A673 (cell line): ENCODE results near the gene ZNF442. TPM values are rescaled to one million over a fixed set of nuclear protein-coding genes. Genes with fewer than 3 reads are reported as not detected.
"Not testable (repeated sequence)": the region's sequence is repeated elsewhere in the genome, so short reads cannot be mapped to it uniquely, and the experiment has no call there.

Source experiments
- Bru-seq: library from RNA; stranded (reverse); fragments of 400-500 nt; gene quantifications from one replicate; lab custom pipeline; 2021; lab: Mats Ljungman, UMichigan
- BruChase-seq, 2 experiments: library from RNA; stranded (reverse); fragments of 400-500 nt; gene quantifications; one replicate each; lab custom pipeline; 2021; lab: Mats Ljungman, UMichigan
- BruUV-seq: library from RNA; stranded (reverse); fragments of 400-500 nt; replicated peaks from 2 replicates; lab custom pipeline; 2021; lab: Mats Ljungman, UMichigan
- CTCF ChIA-PET: fragments of 300-600 bp; sonication (Branson Sonifier 250); formaldehyde crosslinking; loops from one replicate; lab custom pipeline; 2022; ENCODE audit warnings: antibody characterized with exemption; lab: Charles Lee
- POLR2A ChIA-PET: fragments of 300-600 bp; sonication (Branson Sonifier 250); formaldehyde crosslinking; loops from one replicate; lab custom pipeline; 2022; ENCODE audit warnings: antibody characterized with exemption; ENCODE audit not compliant: low non-redundant PET; lab: Charles Lee
- DNase-seq: peaks from one replicate; pipeline ENCODE4 v3.0.0-alpha.2; 2015; ENCODE audit warnings: low spot score
- H3K27ac ChIP-seq: fragments of 200-600 bp; sonication (generic); 2 replicates; pipeline ENCODE4 v1.5.1; 2016; ENCODE audit warnings: mixed run types, low read depth, mild to moderate bottlenecking, mixed read lengths, antibody characterized with exemption, low read length; ENCODE audit not compliant: poor library complexity, severe bottlenecking
- H3K27me3 ChIP-seq: fragments of 200-600 bp; sonication (generic); replicated peaks from 2 replicates; pipeline ENCODE4 v1.6.1; 2017; ENCODE audit warnings: mixed run types, low read depth, mild to moderate bottlenecking, mixed read lengths, antibody characterized with exemption, low read length; ENCODE audit not compliant: insufficient read depth, poor library complexity
- H3K36me3 ChIP-seq: fragments of 200-600 bp; sonication (generic); 2 replicates; pipeline ENCODE4 v1.6.1; 2016; ENCODE audit warnings: mixed run types, mild to moderate bottlenecking, mixed read lengths, antibody characterized with exemption, low read length; ENCODE audit not compliant: insufficient read depth, poor library complexity, severe bottlenecking
- H3K4me1 ChIP-seq: fragments of 200-600 bp; sonication (generic); 2 replicates; pipeline ENCODE4 v1.6.1; 2017; ENCODE audit warnings: mixed run types, mild to moderate bottlenecking, mixed read lengths, antibody characterized with exemption, low read length; ENCODE audit not compliant: insufficient read depth, poor library complexity, severe bottlenecking
- H3K4me3 ChIP-seq: fragments of 200-600 bp; sonication (generic); 2 replicates; pipeline ENCODE4 v1.5.1; 2016; ENCODE audit warnings: low read depth, mixed run types, mild to moderate bottlenecking, mixed read lengths, low read length; ENCODE audit not compliant: poor library complexity, severe bottlenecking
- H3K9me3 ChIP-seq: fragments of 200-600 bp; sonication (generic); 2 replicates; pipeline ENCODE4 v1.6.1; 2016; ENCODE audit warnings: mixed run types, low read depth, mild to moderate bottlenecking, mixed read lengths, antibody characterized with exemption, low read length; ENCODE audit not compliant: poor library complexity, severe bottlenecking
- CTCF ChIP-seq: fragments of 300-800, 200-600 bp; sonication (generic); conservative IDR thresholded peaks from 2 replicates; pipeline ENCODE4 v1.5.1; 2017; ENCODE audit warnings: low read depth, mild to moderate bottlenecking, antibody characterized with exemption, low read length, moderate library complexity, mixed read lengths
- EZH2 ChIP-seq: fragments of 200-600 bp; sonication (generic); IDR thresholded peaks from 2 replicates; pipeline ENCODE4 v1.6.1; 2017; ENCODE audit warnings: borderline replicate concordance, low read depth, mild to moderate bottlenecking, mixed read lengths, antibody characterized with exemption, low read length; ENCODE audit not compliant: poor library complexity, severe bottlenecking
- intact Hi-C: fragments of 100-400 bp; cut with micrococcal nuclease; formaldehyde crosslinking; loops from one replicate; pipeline ENCODE4 v1.10.0; 2022; ENCODE audit not compliant: unreplicated experiment
- long read RNA-seq: library from polyadenylated mRNA; stranded (forward); transcript quantifications from one replicate; pipeline ENCODE4 v2.0.0, GENCODE V29; 2022
- total RNA-seq: library from RNA; stranded (reverse); gene quantifications from 2 replicates; pipeline ENCODE4 v1.2.3, GENCODE V29; 2021

Gene ZNF442
- total RNA-seq (0.86 and 0.90 TPM in 2 replicates), Bru-seq, nascent RNA (percentile 28 among the genes with signal in this experiment), BruChase-seq, experiment 1, labeled RNA remaining after a 2-hour chase (percentile 29 among the genes with signal in this experiment), BruChase-seq, experiment 2, labeled RNA remaining after a 6-hour chase (percentile 25 among the genes with signal in this experiment)
- long read RNA-seq, result 0 reads

DNA sequence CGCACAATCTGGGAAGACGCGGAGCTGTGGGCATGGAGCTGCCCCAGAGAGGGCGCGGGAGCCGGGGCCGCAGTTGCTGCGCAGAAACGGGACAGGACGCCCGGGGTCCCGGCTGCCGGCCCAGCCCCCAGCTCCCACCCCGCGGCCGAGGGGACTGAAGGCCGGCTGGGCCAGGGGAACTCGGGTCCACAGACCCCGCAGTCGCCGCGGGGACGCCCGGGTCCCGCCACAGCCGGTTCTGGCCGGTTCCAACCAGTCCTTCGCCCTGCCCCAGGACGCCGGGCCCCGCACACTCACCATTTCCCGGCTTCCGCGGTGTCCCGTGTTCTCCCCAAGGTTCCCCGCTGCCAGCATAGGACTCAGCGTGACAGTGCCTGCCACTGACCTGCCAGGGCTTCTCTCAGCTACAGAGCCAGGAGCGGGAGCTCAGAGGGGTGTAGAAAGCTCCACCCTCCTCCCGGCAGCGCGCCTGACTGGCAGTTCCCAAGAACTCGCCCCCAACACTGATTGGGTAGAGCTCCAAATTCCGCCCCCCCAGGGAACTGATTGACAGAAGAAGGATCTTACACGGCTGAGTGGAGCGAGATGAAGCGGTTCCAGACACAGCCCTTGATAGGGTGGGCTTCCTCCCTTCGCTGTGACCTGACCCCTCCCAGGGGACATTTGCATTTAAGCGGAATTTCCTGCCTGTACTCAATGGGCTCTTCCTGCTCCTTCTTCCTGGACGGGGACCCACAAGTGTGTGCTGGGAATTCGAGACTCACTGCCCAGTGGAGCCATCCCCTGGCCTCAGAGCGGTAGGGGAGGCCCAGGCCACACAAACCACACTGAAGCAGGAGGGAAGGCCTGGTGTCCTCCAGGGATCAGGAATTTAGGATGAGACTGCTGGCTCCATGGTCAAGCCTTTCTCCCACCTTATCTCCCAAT, at the start of gene ZNF442:
Gene ZNF442, minus strand, starts transcription at position 448 of the 927 bp plus-strand sequence. CDS start 2,052 bp downstream, outside the sequence.
- no peak within 1 kb of the TSS for H3K27ac ChIP-seq
- CTCF ChIA-PET, result interaction anchor here (0.5 to 1.0 kb wide), 4 partner anchors 84 to 401 kb away, joined by 3 to 4 read pairs (median 3); no protein-coding TSS in a partner anchor
- H3K9me3 ChIP-seq, result no peaks in the 10 kb centered on the region
- intact Hi-C loops, result no loop called here
- H3K27me3 ChIP-seq, result no peaks in the 10 kb centered on the region
- H3K36me3 ChIP-seq, result no peaks in the 10 kb centered on the region
- POLR2A ChIA-PET, result no interaction called here
- peak; percentile 96 for DNase-seq
- H3K4me3 ChIP-seq, result peak within 1 kb of the TSS; percentile 59
- BruUV-seq, result no TSS peak
- H3K4me1 ChIP-seq, result no peaks in the 10 kb centered on the region
- no peak; the same call in 1 of the 2 replicates for TF ChIP-seq CTCF
- TF ChIP-seq EZH2, result no peak

DNA sequence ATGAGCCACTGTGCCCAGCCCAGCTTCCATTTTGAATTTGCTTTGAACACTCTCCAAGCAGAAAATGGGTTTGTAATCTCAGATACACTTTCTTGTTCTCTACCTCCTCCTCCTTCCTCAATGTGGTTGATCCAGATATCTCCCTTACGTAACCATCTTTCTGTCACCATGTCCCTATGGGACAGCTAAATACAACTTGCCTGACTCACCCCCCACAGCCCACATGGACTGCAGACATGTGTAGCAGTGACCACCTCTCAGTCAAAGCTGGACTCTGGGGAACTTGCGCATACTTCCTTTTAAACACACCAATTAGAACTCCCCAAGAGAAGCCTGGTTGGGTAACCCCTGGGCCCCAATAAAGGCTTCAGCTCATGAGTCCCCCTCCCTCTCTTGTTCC, 46.4 kb upstream of the ZNF442 start:
- Histone ChIP-seq H3K27me3 (no peaks in the 10 kb centered on the region), H3K4me3 (no peak overlapping the region), H3K4me1 (no peaks in the 10 kb centered on the region), H3K9me3 (no peaks in the 10 kb centered on the region), H3K36me3 (no peaks in the 10 kb centered on the region), H3K27ac (no peak overlapping the region)
- no TSS peak for BruUV-seq
- TF ChIP-seq CTCF (no peak), EZH2 (no peak)
- CTCF ChIA-PET, result no interaction called here
- POLR2A ChIA-PET, result no interaction called here
- no peak for DNase-seq
- intact Hi-C loops, result no loop called here

DNA sequence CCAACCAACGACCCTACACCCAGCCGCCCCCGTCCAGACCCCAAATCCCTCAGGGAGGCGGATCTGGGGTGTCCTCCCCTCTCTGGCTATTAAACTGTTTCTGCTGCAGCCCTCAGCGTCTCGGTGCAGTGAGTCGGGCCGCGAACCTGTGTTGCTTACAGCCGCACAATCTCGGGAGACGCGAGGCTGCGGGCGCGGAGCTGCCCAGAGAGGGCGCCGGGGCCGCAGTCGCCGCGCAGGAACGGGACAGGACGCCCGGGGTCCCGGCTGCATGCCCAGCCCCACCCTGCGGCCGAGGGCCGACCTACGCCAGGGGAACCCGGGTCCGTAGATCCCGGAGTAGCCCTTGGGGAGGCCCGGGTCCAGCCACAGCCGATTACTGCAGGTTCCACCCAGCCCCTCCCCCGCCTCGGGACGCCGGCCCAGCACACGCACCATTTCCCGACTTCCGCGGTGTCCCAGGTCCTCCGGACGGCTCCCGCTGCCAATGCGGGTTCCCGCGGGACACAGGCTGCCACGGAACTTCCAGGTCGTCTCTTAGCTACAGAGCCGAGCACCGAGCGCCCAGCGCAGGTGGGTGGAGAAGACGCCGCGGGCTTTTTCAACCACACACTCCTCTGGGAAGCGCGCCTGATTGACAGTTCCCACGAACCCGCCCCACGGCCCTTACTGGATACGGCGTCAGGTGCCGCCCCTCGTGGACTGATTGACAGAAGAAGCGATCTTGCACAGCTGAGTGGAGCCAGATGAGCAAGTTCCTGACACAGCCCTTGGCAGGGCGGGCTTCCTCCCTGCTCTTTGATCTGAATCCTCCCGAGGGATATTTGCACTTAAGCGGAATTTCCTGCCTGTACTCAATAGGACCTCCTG, 35.4 kb upstream of the ZNF442 start, which contains the start of gene ZNF799:
Gene ZNF799, minus strand, starts transcription at position 639 of the 870 bp plus-strand sequence. Its CDS starts 201 bp downstream, at position 438.
- intact Hi-C loops, result no loop called here
- CTCF ChIA-PET, result no interaction called here
- H3K4me3 ChIP-seq, result peak within 1 kb of the TSS; percentile 84
- DNase-seq, result peak; percentile 98
- no peak within 1 kb of the TSS for H3K27ac ChIP-seq
- POLR2A ChIA-PET, result no interaction called here
- H3K27me3 ChIP-seq, result no peaks in the 10 kb centered on the region
- TF ChIP-seq CTCF, result no peak
- H3K36me3 ChIP-seq, result no peaks in the 10 kb centered on the region
- H3K9me3 ChIP-seq, result peaks cover 5% of the 10 kb centered on the region
- no TSS peak for BruUV-seq
- H3K4me1 ChIP-seq, result no peaks in the 10 kb centered on the region

DNA sequence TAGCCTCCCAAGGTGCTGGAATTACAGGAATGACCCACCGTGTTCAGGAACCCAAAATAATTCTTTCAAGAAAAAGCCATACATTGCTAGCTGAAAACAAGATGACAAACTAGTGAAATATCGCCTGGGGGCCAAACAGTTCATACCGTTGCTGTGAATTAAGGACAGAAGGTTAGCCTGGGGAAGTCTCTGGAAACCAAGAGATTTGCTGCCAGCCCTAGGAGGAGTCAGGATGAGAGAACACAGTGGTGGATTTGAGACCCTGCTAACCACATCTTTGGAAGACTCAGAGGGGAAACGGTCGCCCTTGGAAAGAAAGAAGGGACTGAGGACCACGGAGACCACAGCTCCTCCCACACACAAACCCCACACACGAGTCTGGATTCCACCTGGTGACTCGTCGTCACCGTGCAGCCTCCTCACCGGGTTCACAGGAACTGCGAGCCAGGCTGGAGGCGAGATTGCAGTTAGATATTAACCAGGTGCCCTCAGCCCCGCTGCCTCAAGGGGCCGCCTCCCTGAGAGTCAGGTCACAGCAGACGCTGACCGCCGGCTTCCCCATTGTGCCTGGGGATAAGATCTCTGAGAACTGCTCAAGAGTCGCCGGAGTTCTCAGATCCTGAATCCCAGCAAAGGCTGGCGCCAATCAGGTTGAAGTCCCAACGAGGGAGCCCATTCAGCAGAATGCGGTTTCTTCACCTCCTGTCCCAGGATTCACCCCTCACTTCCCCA, 34.6 kb upstream of the ZNF442 start:
- H3K27me3 ChIP-seq, DNase-seq, H3K9me3 ChIP-seq, intact Hi-C loops, H3K4me1 ChIP-seq, POLR2A ChIA-PET, H3K27ac ChIP-seq, H3K36me3 ChIP-seq: not testable (repeated sequence)
- BruUV-seq, result TSS peak; percentile 18
- CTCF ChIA-PET, result interaction anchor here (0.6 kb wide), 1 partner anchor 96 kb away, joined by 4 read pairs; no protein-coding TSS in a partner anchor
- peak overlapping the region; percentile 84 for H3K4me3 ChIP-seq
